GM12878 (cell line): ENCODE measurements around the gene FBXL17. TPM values are rescaled to one million over a fixed set of nuclear protein-coding genes. Genes with fewer than 3 reads are reported as not detected.

ENCODE experiments used
- ATAC-seq: fragments of 200-7000 bp; cut with Tn5 transposase; 3 replicates; pipeline ENCODE4 v1.9.1; 2020; ENCODE audit warnings: mild to moderate bottlenecking, moderate library complexity
- BruUV-seq: library from RNA; stranded (reverse); fragments of 400-500 nt; replicated peaks from 2 replicates; lab custom pipeline; 2021; lab: Mats Ljungman, UMichigan
- CTCF ChIA-PET: fragments of 300-600 bp; sonication (Branson Sonifier 250); formaldehyde crosslinking; extraction: SDS; loops from one replicate; lab custom pipeline; 2021; ENCODE audit warnings: inconsistent platforms; lab: Yijun Ruan, JAX
- POLR2A ChIA-PET: fragments of 350-600 bp; formaldehyde crosslinking; extraction: SDS; loops from one replicate; lab custom pipeline; 2021; ENCODE audit warnings: inconsistent platforms; lab: Charles Lee
- RAD21 ChIA-PET: fragments of 300-600 bp; sonication (Branson Sonifier 250); formaldehyde crosslinking; loops from one replicate; lab custom pipeline; 2023; ENCODE audit warnings: antibody characterized with exemption; ENCODE audit not compliant: unreplicated experiment; lab: Charles Lee
- SMC1A ChIA-PET: fragments of 300-600 bp; sonication (Branson Sonifier 250); formaldehyde crosslinking; loops from one replicate; lab custom pipeline; 2023; ENCODE audit not compliant: unreplicated experiment, uncharacterized antibody; lab: Charles Lee
- DNase-seq: peaks from one replicate; pipeline ENCODE4 v3.0.0-alpha.2; 2011; ENCODE audit warnings: low read depth, low spot score
- FAIRE-seq: peaks from 3 replicates; lab custom pipeline; 2011; peaks lifted over from hg19 to GRCh38; lab: Jason Lieb, UNC
- H2AFZ ChIP-seq: 2 replicates; pipeline ENCODE4 v1.6.0; 2011; ENCODE audit warnings: low read depth, low read length, control low read depth; ENCODE audit not compliant: control insufficient read depth
- H3K27ac ChIP-seq: 2 replicates; pipeline ENCODE4 v1.5.1; 2011; ENCODE audit warnings: control low read depth; ENCODE audit not compliant: control insufficient read depth, insufficient read depth
- H3K27me3 ChIP-seq, 2 experiments: replicated peaks in 1 of 2; 2 replicates each; pipeline versions ENCODE4 v1.6.0 to v1.6.1; 2011; ENCODE audit warnings: low read length in 1 of 2; ENCODE audit not compliant: control insufficient read depth in 2 of 2, insufficient read depth in 2 of 2
- H3K36me3 ChIP-seq, 2 experiments: 2 replicates each; pipeline ENCODE4 v1.5.1; 2011; ENCODE audit warnings: low read length in 1 of 2; ENCODE audit not compliant: control insufficient read depth in 2 of 2, insufficient read depth in 2 of 2
- H3K4me1 ChIP-seq: 2 replicates; pipeline ENCODE4 v1.6.1; 2011; ENCODE audit warnings: mild to moderate bottlenecking, low read length, moderate library complexity, mixed read lengths; ENCODE audit not compliant: control insufficient read depth, insufficient read depth
- H3K4me2 ChIP-seq: 2 replicates; pipeline ENCODE4 v1.6.0; 2011; ENCODE audit warnings: control low read depth; ENCODE audit not compliant: control insufficient read depth, insufficient read depth
- H3K4me3 ChIP-seq: fragments of 200-600 bp; sonication (generic); 2 replicates; pipeline ENCODE4 v1.5.1; 2016
- H3K79me2 ChIP-seq: 2 replicates; pipeline ENCODE4 v1.6.0; 2011; ENCODE audit warnings: low read length; ENCODE audit not compliant: control insufficient read depth, insufficient read depth
- H3K9ac ChIP-seq: 2 replicates; pipeline ENCODE4 v1.8.0; 2011; ENCODE audit warnings: low read length, control low read depth, mixed read lengths; ENCODE audit not compliant: control insufficient read depth, insufficient read depth
- H3K9me3 ChIP-seq: replicated peaks from 3 replicates; pipeline ENCODE4 v1.5.1; 2011; ENCODE audit warnings: mild to moderate bottlenecking, low read length; ENCODE audit not compliant: control insufficient read depth, insufficient read depth
- H4K20me1 ChIP-seq: 2 replicates; pipeline ENCODE4 v1.6.0; 2011; ENCODE audit not compliant: control insufficient read depth, insufficient read depth
- ATF7 ChIP-seq: fragments of 450-650 bp; IDR thresholded peaks from 2 replicates; pipeline ENCODE4 v1.6.1; 2016; ENCODE audit warnings: low read depth, mild to moderate bottlenecking
- KLF5 ChIP-seq: fragments of 450-650 bp; IDR thresholded peaks from 2 replicates; pipeline ENCODE4 v1.6.1; 2014; ENCODE audit warnings: mild to moderate bottlenecking; ENCODE audit not compliant: partially characterized antibody
- SIN3A ChIP-seq: IDR thresholded peaks from 2 replicates; pipeline ENCODE4 v1.6.1; 2012; ENCODE audit warnings: low read depth, low read length, improper control_type of control experiment
- ZNF384 ChIP-seq: IDR thresholded peaks from 2 replicates; pipeline ENCODE4 v1.6.1; 2012; ENCODE audit warnings: low read depth, mild to moderate bottlenecking, low read length, improper control_type of control experiment, borderline replicate concordance
- WGBS: methylation state at CpG from one replicate; pipeline ENCODE4 v1.1.6; 2016; ENCODE audit warnings: low lambda C conversion rate; ENCODE audit not compliant: insufficient replicate concordance, insufficient coverage; ENCODE audit errors: missing lambda C conversion rate; 5-methylcytosine and 5-hydroxymethylcytosine counted together
- in situ Hi-C: fragments of 300-500 bp; cut with MboI; formaldehyde crosslinking; loops from 9 replicates; pipeline ENCODE4 v1.14.3; 2018; ENCODE audit warnings: mixed read lengths
- intact Hi-C: fragments of 100-400 bp; cut with micrococcal nuclease; formaldehyde crosslinking; loops from one replicate; pipeline ENCODE4 v1.14.2; 2022; ENCODE audit not compliant: unreplicated experiment
- polyA plus RNA-seq, 11 experiments: library from polyadenylated mRNA; depleted of rRNA in 4 of 11; unstranded in 6 of 11; stranded (reverse) in 5 of 11; fragments of >200 nt; fragmentation: Nextera tagmentation in 4 of 11; fragmentation: Illumina TruSeq in 1 of 11; extraction: Ambion mirVana in 4 of 11; extraction: Trizol in 1 of 11; gene quantifications; 1 replicate in 1 of 11; 2 replicates in 10 of 11; pipeline versions ENCODE4 v1.2.1 to v1.2.3, GENCODE V29; 2011 to 2016; ENCODE audit warnings: inconsistent platforms in 2 of 11, missing spikeins in 2 of 11, low read depth in 1 of 11
- total RNA-seq, 4 experiments: library from RNA; depleted of rRNA in 3 of 4; stranded (reverse); fragments of >200 nt in 3 of 4; fragmentation: Illumina TruSeq in 1 of 4; extraction: Trizol in 1 of 4; gene quantifications; 2 replicates each; pipeline versions ENCODE4 v1.2.1 to v1.2.3, GENCODE V29; 2013 to 2021
- TF ChIP-seq, protein P1 (sequence below): fragments of 450-650 bp; IDR thresholded peaks from 2 replicates; pipeline ENCODE4 v1.6.1; 2016; ENCODE audit warnings: mild to moderate bottlenecking
- TF ChIP-seq, protein P2 (sequence below): IDR thresholded peaks from 2 replicates; pipeline ENCODE4 v1.6.1; 2011; ENCODE audit warnings: low read depth, mild to moderate bottlenecking, low read length, moderate library complexity, borderline replicate concordance; ENCODE audit errors: extremely low read depth
- TF ChIP-seq, protein P3 (sequence below): fragments of 450-650 bp; IDR thresholded peaks from 2 replicates; pipeline ENCODE4 v1.6.1; 2016; ENCODE audit warnings: mild to moderate bottlenecking, moderate library complexity, borderline replicate concordance

Gene FBXL17
- total and polyA plus RNA-seq, 10 of the 15 experiments (the other 5 are each of a cell fraction or from before 2014, with no cell fraction given) = 0.88 to 9.0 (median 4.4) TPM

DNA sequence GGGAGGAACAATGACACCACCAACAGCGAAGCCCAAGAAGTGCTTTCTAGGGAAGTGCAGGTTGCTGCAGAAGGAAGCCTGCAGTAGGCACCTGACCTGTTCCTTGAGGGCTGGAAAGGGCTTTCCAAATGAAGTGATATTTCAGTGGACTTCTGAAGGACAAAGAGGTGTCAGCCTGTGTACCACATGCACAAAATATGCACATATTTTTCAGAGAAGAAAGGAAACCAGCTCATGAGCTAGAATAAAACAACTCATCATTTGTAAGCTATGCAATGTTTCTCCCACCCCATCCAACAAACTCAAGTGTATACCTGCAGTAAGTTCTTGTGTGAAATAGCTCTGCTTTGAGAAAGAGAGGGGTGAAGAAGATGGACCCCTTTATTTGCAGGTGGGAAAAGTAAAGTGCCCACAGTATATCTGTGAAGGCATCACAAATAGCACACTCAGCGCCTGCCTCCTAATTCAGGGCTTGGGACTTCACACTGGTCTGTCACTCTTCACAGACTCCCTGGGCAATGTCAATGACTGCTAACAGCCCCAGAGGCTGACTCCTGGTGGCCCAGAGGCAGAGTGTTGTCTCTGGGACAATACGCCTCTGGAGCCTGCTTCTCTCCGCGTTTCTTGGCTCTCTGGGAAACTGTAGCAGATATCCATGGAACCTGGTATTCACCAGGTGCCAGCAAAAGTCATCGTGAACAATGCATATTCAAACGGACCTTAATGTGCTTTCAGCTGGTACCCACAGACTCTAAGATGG lies 513.1 kb downstream of the FBXL17 start (continued):
- TF ChIP-seq ZNF384 = no peak

DNA sequence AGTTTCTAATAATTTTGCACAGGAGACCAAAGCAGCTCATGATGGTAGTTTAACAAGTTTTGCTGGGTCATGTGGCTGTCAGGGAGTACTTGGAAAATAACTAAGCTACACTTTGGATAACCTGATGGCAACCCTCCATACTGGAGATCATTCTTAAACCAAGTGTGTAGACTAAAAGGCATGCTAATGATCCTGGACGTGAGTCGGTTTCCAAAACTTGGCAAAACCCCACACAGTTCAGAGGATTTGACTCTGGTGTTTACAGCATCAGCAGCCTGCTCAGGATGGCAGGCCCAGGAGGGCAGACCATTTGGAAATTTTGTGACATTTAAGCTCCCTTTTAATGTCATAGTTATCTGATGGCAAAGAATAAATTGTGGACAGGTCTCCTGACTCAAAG lies 514.6 kb downstream of the FBXL17 start:
- Histone ChIP-seq H3K9ac (no peak overlapping the region), H3K27me3 (no peaks in the 10 kb centered on the region), H3K9me3 (no peaks in the 10 kb centered on the region), H3K27ac (no peak overlapping the region), H3K4me3 (no peak overlapping the region), H2AFZ (no peak overlapping the region), H3K36me3 (no peaks in the 10 kb centered on the region), H3K4me1 (peaks cover 5% of the 10 kb centered on the region), H4K20me1 (no peaks in the 10 kb centered on the region), H3K4me2 (no peak overlapping the region), H3K79me2 (no peaks in the 10 kb centered on the region)
- no TSS peak for BruUV-seq
- no peak for FAIRE-seq
- RAD21 ChIA-PET = no interaction called here
- TF ChIP-seq, protein P1, sequence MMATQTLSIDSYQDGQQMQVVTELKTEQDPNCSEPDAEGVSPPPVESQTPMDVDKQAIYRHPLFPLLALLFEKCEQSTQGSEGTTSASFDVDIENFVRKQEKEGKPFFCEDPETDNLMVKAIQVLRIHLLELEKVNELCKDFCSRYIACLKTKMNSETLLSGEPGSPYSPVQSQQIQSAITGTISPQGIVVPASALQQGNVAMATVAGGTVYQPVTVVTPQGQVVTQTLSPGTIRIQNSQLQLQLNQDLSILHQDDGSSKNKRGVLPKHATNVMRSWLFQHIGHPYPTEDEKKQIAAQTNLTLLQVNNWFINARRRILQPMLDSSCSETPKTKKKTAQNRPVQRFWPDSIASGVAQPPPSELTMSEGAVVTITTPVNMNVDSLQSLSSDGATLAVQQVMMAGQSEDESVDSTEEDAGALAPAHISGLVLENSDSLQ = no peak
- TF ChIP-seq SIN3A (no peak), KLF5 (no peak), ATF7 (no peak)
- TF ChIP-seq, protein P2, sequence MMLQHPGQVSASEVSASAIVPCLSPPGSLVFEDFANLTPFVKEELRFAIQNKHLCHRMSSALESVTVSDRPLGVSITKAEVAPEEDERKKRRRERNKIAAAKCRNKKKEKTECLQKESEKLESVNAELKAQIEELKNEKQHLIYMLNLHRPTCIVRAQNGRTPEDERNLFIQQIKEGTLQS = no peak
- TF ChIP-seq, protein P3, sequence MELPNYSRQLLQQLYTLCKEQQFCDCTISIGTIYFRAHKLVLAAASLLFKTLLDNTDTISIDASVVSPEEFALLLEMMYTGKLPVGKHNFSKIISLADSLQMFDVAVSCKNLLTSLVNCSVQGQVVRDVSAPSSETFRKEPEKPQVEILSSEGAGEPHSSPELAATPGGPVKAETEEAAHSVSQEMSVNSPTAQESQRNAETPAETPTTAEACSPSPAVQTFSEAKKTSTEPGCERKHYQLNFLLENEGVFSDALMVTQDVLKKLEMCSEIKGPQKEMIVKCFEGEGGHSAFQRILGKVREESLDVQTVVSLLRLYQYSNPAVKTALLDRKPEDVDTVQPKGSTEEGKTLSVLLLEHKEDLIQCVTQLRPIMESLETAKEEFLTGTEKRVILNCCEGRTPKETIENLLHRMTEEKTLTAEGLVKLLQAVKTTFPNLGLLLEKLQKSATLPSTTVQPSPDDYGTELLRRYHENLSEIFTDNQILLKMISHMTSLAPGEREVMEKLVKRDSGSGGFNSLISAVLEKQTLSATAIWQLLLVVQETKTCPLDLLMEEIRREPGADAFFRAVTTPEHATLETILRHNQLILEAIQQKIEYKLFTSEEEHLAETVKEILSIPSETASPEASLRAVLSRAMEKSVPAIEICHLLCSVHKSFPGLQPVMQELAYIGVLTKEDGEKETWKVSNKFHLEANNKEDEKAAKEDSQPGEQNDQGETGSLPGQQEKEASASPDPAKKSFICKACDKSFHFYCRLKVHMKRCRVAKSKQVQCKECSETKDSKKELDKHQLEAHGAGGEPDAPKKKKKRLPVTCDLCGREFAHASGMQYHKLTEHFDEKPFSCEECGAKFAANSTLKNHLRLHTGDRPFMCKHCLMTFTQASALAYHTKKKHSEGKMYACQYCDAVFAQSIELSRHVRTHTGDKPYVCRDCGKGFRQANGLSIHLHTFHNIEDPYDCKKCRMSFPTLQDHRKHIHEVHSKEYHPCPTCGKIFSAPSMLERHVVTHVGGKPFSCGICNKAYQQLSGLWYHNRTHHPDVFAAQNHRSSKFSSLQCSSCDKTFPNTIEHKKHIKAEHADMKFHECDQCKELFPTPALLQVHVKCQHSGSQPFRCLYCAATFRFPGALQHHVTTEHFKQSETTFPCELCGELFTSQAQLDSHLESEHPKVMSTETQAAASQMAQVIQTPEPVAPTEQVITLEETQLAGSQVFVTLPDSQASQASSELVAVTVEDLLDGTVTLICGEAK = no peak
- intact Hi-C loops = no loop called here
- CTCF ChIA-PET = no interaction called here
- DNase-seq = no peak
- in situ Hi-C loops = no loop called here
- SMC1A ChIA-PET = no interaction called here
- POLR2A ChIA-PET = no interaction called here
- WGBS = 73% methylated on average over 2 of the region's 2 CpGs
- ATAC-seq = no peak
